Transverse colon (tissue), 4 donors: ENCODE measurements around the gene PHOSPHO2.

Source experiments
- EP300 ChIP-seq: sonication (generic); formaldehyde crosslinking; IDR thresholded peaks from one replicate; pipeline ENCODE4 v1.6.1; 2017; ENCODE audit warnings: antibody characterized with exemption, low read depth
- POLR2A ChIP-seq: fragments of 450-650 bp; IDR thresholded peaks from one replicate; pipeline ENCODE4 v1.6.1; 2016; ENCODE audit warnings: antibody characterized with exemption, mild to moderate bottlenecking, moderate library complexity
- POLR2AphosphoS5 ChIP-seq, 3 donors: sonication (generic); formaldehyde crosslinking; IDR thresholded peaks; one replicate each; pipeline ENCODE4 v1.6.1; 2016; ENCODE audit warnings: antibody characterized with exemption in 3 of 3
- TF ChIP-seq, protein P1 (sequence below), 5 experiments: fragments of 200-600 bp in 3 of 5; fragments of 450-650 bp in 2 of 5; sonication (generic) in 3 of 5; IDR thresholded peaks; 1 replicate in 2 of 5; 2 replicates in 3 of 5; pipeline ENCODE4 v1.5.1; 2016 to 2017; ENCODE audit warnings: antibody characterized with exemption in 5 of 5, inconsistent platforms in 3 of 5, mild to moderate bottlenecking in 2 of 5, moderate library complexity in 1 of 5

DNA sequence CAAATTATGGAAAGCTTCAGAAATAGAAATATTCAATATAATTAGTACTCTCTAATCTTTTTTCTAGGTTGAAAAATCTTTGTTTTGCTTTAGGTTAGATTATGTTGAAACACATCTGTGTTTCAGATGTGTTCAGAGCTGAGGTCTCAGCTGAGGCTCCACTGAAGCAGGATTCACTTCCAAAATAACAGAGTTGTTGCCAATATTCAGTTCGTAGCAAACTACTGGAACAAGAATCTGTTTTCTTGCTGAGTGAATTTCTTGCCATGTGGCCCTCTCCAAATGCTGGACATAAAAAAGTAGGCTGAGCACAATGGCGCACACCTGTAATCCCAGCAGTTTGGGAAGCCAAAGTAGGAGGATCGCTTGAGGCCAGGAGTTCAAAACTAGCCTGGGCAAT, 8.7 kb downstream of the PHOSPHO2 start:
- TF ChIP-seq, protein P1, sequence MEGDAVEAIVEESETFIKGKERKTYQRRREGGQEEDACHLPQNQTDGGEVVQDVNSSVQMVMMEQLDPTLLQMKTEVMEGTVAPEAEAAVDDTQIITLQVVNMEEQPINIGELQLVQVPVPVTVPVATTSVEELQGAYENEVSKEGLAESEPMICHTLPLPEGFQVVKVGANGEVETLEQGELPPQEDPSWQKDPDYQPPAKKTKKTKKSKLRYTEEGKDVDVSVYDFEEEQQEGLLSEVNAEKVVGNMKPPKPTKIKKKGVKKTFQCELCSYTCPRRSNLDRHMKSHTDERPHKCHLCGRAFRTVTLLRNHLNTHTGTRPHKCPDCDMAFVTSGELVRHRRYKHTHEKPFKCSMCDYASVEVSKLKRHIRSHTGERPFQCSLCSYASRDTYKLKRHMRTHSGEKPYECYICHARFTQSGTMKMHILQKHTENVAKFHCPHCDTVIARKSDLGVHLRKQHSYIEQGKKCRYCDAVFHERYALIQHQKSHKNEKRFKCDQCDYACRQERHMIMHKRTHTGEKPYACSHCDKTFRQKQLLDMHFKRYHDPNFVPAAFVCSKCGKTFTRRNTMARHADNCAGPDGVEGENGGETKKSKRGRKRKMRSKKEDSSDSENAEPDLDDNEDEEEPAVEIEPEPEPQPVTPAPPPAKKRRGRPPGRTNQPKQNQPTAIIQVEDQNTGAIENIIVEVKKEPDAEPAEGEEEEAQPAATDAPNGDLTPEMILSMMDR (IDR thresholded peaks at IDR 0.05): no peak
- TF ChIP-seq POLR2A (no peak), POLR2AphosphoS5 (IDR thresholded peaks at IDR 0.05) (no peak), EP300 (no peak)
